ENCODE measurements around the gene MRGPRX4. TPM values are rescaled to one million over a fixed set of nuclear protein-coding genes. Genes with fewer than 3 reads are reported as not detected.

Gene MRGPRX4
- total and polyA plus RNA-seq, 2 donors from 2014 or later: not detected

DNA sequence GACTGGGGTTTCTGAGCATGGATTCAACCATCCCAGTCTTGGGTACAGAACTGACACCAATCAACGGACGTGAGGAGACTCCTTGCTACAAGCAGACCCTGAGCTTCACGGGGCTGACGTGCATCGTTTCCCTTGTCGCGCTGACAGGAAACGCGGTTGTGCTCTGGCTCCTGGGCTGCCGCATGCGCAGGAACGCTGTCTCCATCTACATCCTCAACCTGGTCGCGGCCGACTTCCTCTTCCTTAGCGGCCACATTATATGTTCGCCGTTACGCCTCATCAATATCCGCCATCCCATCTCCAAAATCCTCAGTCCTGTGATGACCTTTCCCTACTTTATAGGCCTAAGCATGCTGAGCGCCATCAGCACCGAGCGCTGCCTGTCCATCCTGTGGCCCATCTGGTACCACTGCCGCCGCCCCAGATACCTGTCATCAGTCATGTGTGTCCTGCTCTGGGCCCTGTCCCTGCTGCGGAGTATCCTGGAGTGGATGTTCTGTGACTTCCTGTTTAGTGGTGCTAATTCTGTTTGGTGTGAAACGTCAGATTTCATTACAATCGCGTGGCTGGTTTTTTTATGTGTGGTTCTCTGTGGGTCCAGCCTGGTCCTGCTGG, 35.3 kb upstream of the MRGPRX4 start:
- Histone ChIP-seq H3K4me3 (ENCODE audit: low read length in 3 of 3) (no peak overlapping the region), H3K9ac (ENCODE audit: low read length in 3 of 3) (no peak overlapping the region), H3K9me3 (ENCODE audit: control insufficient read depth in 2 of 3, insufficient read depth in 1 of 3, low read length in 3 of 3) (no peaks in the 10 kb centered on the region), H3K27ac (ENCODE audit: low read depth in 2 of 2, low read length in 2 of 2) (no peak overlapping the region), H3K36me3 (ENCODE audit: control insufficient read depth in 2 of 3, insufficient read depth in 3 of 3, low read length in 3 of 3) (no peaks in the 10 kb centered on the region), H3K27me3 (ENCODE audit: control insufficient read depth, insufficient read depth, low read length) (no peaks in the 10 kb centered on the region), H3K4me1 (ENCODE audit: control insufficient read depth in 2 of 3, insufficient read depth in 2 of 3, low read depth in 1 of 3, low read length in 3 of 3) (no peaks in the 10 kb centered on the region)
- no peak for DNase-seq
- intact Hi-C loops (cut with DNase I): no loop called here
- no peak for TF ChIP-seq CTCF (IDR thresholded peaks at IDR 0.05; ENCODE audit: borderline replicate concordance, extremely low read depth, insufficient read depth)
- no peak for FAIRE-seq

- Histone ChIP-seq H3K4me1 (ENCODE audit: control insufficient read depth in 2 of 3, insufficient read depth in 2 of 3, low read depth in 1 of 3, low read length in 3 of 3) (no peaks in the 10 kb centered on the region), H3K4me3 (ENCODE audit: low read length in 3 of 3) (no peak overlapping the region), H3K9ac (ENCODE audit: low read length in 3 of 3) (no peak overlapping the region), H3K9me3 (ENCODE audit: control insufficient read depth in 2 of 3, insufficient read depth in 1 of 3, low read length in 3 of 3) (no peaks in the 10 kb centered on the region), H3K36me3 (ENCODE audit: control insufficient read depth in 2 of 3, insufficient read depth in 3 of 3, low read length in 3 of 3) (no peaks in the 10 kb centered on the region), H3K27ac (ENCODE audit: low read depth in 2 of 2, low read length in 2 of 2) (no peak overlapping the region), H3K27me3 (ENCODE audit: control insufficient read depth, insufficient read depth, low read length) (no peaks in the 10 kb centered on the region)
- no peak for FAIRE-seq
- DNase-seq: no peak
- TF ChIP-seq CTCF (IDR thresholded peaks at IDR 0.05; ENCODE audit: borderline replicate concordance, extremely low read depth, insufficient read depth): no peak
- intact Hi-C loops (cut with DNase I): no loop called here
These were observed 32.5 kb upstream of the MRGPRX4 start for GRCh38 chr11:18140145-18140544.

- no peaks in the 10 kb centered on the region for H3K9me3 ChIP-seq (ENCODE audit: control insufficient read depth in 2 of 3, insufficient read depth in 1 of 3, low read length in 3 of 3)
- DNase-seq (no peak), FAIRE-seq (no peak)
- TF ChIP-seq CTCF (IDR thresholded peaks at IDR 0.05; ENCODE audit: borderline replicate concordance, extremely low read depth, insufficient read depth): no peak
- H3K36me3 ChIP-seq (ENCODE audit: control insufficient read depth in 2 of 3, insufficient read depth in 3 of 3, low read length in 3 of 3): no peaks in the 10 kb centered on the region
- H3K4me3 ChIP-seq (ENCODE audit: low read length in 3 of 3): no peak overlapping the region
- no peaks in the 10 kb centered on the region for H3K27me3 ChIP-seq (ENCODE audit: control insufficient read depth, insufficient read depth, low read length)
- H3K27ac ChIP-seq (ENCODE audit: low read depth in 2 of 2, low read length in 2 of 2): no peak overlapping the region
- H3K9ac ChIP-seq (ENCODE audit: low read length in 3 of 3): no peak overlapping the region
- intact Hi-C loops (cut with DNase I): no loop called here
- H3K4me1 ChIP-seq (ENCODE audit: control insufficient read depth in 2 of 3, insufficient read depth in 2 of 3, low read depth in 1 of 3, low read length in 3 of 3): no peaks in the 10 kb centered on the region
These were observed 28.4 kb upstream of the MRGPRX4 start for GRCh38 chr11:18144243-18144642.

- intact Hi-C loops (cut with DNase I): no loop called here
- Histone ChIP-seq H3K36me3 (ENCODE audit: control insufficient read depth in 2 of 3, insufficient read depth in 3 of 3, low read length in 3 of 3) (no peaks in the 10 kb centered on the region), H3K27ac (ENCODE audit: low read depth in 2 of 2, low read length in 2 of 2) (no peak overlapping the region), H3K9me3 (ENCODE audit: control insufficient read depth in 2 of 3, insufficient read depth in 1 of 3, low read length in 3 of 3) (no peaks in the 10 kb centered on the region), H3K4me3 (ENCODE audit: low read length in 3 of 3) (no peak overlapping the region), H3K9ac (ENCODE audit: low read length in 3 of 3) (no peak overlapping the region), H3K4me1 (ENCODE audit: control insufficient read depth in 2 of 3, insufficient read depth in 2 of 3, low read depth in 1 of 3, low read length in 3 of 3) (no peaks in the 10 kb centered on the region), H3K27me3 (ENCODE audit: control insufficient read depth, insufficient read depth, low read length) (no peaks in the 10 kb centered on the region)
- no peak for FAIRE-seq
- no peak for TF ChIP-seq CTCF (IDR thresholded peaks at IDR 0.05; ENCODE audit: borderline replicate concordance, extremely low read depth, insufficient read depth)
- DNase-seq: no peak
These were observed 27.6 kb upstream of the MRGPRX4 start for GRCh38 chr11:18145025-18145424.

All from kidney (tissue), 14 donors.